MV-4-11 (cell line): ENCODE measurements around the gene TAGLN2.
"Not testable (repeated sequence)": the region's sequence is repeated elsewhere in the genome, so short reads cannot be mapped to it uniquely, and the experiment has no call there.

Source experiments
- DNase-seq: peaks from one replicate; lab custom pipeline; 2025; lab: John Stamatoyannopoulos, UW

TAGLN2 gene

GRCh38 chr1:159921251-159921650 lies 4.1 kb downstream of the TAGLN2 start:
- no peak for DNase-seq

GRCh38 chr1:159920651-159921050 lies 4.7 kb downstream of the TAGLN2 start:
- no peak for DNase-seq

- no peak for DNase-seq
These were observed 5.1 kb downstream of the TAGLN2 start for GRCh38 chr1:159920202-159920601.

GRCh38 chr1:159919236-159919865 lies 6.0 kb downstream of the TAGLN2 start:
- DNase-seq: no peak

- no peak for DNase-seq
These were observed 6.7 kb downstream of the TAGLN2 start for GRCh38 chr1:159918352-159919200.

GRCh38 chr1:159917533-159918351 lies 7.6 kb downstream of the TAGLN2 start:
- peak; percentile 61 for DNase-seq

GRCh38 chr1:159916242-159917051 lies 8.9 kb downstream of the TAGLN2 start:
- DNase-seq: no peak

GRCh38 chr1:159915571-159916241 lies 9.6 kb downstream of the TAGLN2 start:
- DNase-seq: no peak

- DNase-seq: no peak
These were observed 10.9 kb downstream of the TAGLN2 start for GRCh38 chr1:159914252-159915018.

- no peak for DNase-seq
These were observed 11.7 kb downstream of the TAGLN2 start for GRCh38 chr1:159913451-159914192.

- peak; percentile 12 for DNase-seq
These were observed 13.8 kb downstream of the TAGLN2 start for GRCh38 chr1:159911326-159912070.

- no peak for DNase-seq
These were observed 17.0 kb downstream of the TAGLN2 start for GRCh38 chr1:159908031-159908940.

GRCh38 chr1:159906960-159907359 lies 18.3 kb downstream of the TAGLN2 start:
- DNase-seq: no peak

GRCh38 chr1:159904036-159904435 lies 21.3 kb downstream of the TAGLN2 start:
- DNase-seq: not testable (repeated sequence)

- peak; percentile 49 for DNase-seq
These were observed 22.8 kb downstream of the TAGLN2 start for GRCh38 chr1:159902541-159902940.

- no peak for DNase-seq
These were observed 24.4 kb downstream of the TAGLN2 start for GRCh38 chr1:159900755-159901360.

GRCh38 chr1:159900086-159900680 lies 25.1 kb downstream of the TAGLN2 start, which contains the start of gene CFAP45:
Gene CFAP45, minus strand, starts transcription at chr1:159900165. Its CDS starts 67 bp downstream, at chr1:159900098.
- DNase-seq: peak; percentile 62
